ENCODE measurements around the gene IFT27. TPM values are rescaled to one million over a fixed set of nuclear protein-coding genes. Genes with fewer than 3 reads are reported as not detected.
A peak's percentile ranks its signal among the peaks of the same experiment; 100 is the strongest.

Gene IFT27
- total RNA-seq, 1 donor from 2014 or later: 12.0 TPM

DNA sequence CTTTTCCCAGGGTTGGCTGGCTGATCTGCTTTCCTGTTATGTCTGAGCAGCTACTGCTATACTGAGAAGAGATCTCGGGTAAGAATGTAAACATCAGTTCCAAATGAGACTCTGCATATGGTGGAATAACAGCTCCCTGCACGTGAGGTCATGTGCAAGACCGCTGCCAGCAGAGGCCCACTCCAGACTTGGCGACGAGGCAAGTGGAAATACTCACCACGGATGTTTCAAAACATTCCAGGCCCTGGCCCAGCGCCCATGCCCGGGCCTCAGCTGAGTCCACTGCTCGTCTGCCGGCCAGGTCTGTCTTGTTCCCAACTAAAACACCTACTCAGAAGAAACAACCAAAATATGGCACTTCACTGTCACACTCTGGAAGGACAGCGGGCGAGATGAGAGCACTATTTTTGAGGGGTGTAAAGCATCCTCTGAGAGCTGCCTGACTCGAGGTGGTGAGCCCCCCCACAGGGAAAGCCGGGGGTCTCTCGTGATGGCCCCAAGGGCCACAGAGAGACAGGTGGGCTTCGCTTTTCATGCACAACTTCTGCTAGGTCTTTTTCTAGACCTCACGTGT, 13.1 kb downstream of the IFT27 start:
- TF ChIP-seq, protein P1, sequence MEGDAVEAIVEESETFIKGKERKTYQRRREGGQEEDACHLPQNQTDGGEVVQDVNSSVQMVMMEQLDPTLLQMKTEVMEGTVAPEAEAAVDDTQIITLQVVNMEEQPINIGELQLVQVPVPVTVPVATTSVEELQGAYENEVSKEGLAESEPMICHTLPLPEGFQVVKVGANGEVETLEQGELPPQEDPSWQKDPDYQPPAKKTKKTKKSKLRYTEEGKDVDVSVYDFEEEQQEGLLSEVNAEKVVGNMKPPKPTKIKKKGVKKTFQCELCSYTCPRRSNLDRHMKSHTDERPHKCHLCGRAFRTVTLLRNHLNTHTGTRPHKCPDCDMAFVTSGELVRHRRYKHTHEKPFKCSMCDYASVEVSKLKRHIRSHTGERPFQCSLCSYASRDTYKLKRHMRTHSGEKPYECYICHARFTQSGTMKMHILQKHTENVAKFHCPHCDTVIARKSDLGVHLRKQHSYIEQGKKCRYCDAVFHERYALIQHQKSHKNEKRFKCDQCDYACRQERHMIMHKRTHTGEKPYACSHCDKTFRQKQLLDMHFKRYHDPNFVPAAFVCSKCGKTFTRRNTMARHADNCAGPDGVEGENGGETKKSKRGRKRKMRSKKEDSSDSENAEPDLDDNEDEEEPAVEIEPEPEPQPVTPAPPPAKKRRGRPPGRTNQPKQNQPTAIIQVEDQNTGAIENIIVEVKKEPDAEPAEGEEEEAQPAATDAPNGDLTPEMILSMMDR (conservative IDR thresholded peaks at IDR 0.05; ENCODE audit: low read depth, low read length): no peak
- H3K4me3 ChIP-seq (ENCODE audit: low read depth, low read length): no peak overlapping the region
- no peak for DNase-seq (ENCODE audit: low read depth)

DNA sequence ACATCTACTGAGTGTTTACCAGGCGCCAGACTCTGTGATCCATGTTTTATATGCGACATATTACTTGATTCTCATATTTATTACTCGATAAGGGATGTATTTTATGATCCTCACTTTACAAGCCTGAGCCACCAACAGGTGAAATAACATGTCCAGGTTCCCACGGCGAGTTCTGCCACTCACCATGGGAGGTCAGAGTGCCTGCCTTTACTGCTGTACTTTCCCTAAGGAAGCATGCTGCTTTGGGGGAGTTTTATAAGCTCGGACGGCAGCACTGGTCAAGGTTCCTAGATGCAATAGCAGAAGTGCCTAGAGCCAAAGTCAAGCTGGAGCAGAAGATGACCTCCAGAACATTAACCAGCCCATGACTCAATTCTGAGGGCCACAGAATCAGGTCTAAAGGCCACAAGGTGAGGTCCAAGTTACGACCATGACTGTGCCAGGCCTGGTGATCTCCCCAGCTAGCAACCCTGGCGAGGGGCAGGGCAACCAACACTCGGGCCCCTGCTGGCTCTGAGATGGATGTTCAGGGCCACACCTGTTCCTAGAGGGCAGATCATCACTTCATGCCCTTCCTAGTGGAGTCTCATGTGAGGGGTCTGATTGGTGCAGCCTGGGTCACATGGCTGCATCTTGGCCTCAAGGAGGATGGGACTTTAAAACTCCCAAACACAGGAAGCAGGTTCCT, 14.2 kb downstream of the IFT27 start:
- no peak for DNase-seq (ENCODE audit: low read depth)
- TF ChIP-seq, protein P1 (conservative IDR thresholded peaks at IDR 0.05; ENCODE audit: low read depth, low read length): no peak
- no peak overlapping the region for H3K4me3 ChIP-seq (ENCODE audit: low read depth, low read length)

DNA sequence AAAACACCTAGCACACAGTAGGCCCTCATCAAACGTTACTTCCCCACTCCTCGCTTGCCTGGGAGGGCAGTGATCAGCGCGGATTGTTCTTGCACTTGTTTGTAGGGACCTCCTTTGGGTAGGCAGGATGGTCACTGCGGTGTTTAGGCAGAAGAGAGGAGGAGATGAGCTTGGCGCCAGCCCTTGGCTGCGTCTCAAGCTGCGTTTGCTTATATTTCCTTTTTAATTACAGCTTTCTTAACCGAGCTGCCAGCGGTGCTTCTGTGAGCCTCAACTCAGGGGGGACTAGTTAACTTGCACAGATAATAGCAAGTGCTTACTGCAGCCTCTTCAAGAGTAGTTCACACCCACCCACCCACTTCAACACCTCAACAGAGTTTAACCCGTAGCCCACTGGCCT, 15.1 kb downstream of the IFT27 start:
- DNase-seq (ENCODE audit: low read depth): no peak
- H3K4me3 ChIP-seq (ENCODE audit: low read depth, low read length): no peak overlapping the region
- TF ChIP-seq, protein P1 (conservative IDR thresholded peaks at IDR 0.05; ENCODE audit: low read depth, low read length): no peak

DNA sequence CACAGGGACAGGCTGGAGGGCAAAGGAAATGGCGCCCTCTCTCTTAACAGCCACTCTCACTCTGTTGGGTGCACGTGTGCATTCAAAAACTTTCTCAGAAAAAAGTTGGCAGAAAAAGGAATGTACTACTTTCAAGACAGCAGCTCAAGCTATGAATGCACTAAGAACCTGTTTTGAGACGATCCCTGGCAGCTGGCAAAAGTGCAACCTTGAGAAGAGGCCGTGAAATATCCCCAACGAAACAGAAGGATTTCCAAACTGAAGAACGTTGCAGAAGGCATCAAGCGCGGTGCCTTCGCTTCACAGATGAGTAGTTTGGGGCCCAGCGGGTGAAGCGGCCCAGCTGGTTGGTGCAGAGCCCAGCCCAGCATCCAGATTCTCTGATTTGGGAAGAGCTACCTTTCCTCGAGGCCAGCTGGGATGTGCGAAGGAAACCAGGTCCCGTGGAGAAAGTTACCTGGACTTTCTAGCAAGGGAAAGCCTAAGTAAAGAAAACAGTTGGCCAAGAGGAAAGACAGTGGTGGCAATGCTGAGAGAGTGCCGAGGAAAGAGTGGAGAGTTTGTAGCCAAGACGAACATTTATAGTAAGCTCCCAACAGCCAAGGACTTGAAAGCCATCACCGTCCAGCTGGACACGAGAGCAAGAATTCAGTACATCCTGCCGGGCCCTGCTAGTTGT, 16.3 kb downstream of the IFT27 start:
- H3K4me3 ChIP-seq (ENCODE audit: low read depth, low read length): no peak overlapping the region
- TF ChIP-seq, protein P1 (conservative IDR thresholded peaks at IDR 0.05; ENCODE audit: low read depth, low read length): no peak
- no peak for DNase-seq (ENCODE audit: low read depth)

DNA sequence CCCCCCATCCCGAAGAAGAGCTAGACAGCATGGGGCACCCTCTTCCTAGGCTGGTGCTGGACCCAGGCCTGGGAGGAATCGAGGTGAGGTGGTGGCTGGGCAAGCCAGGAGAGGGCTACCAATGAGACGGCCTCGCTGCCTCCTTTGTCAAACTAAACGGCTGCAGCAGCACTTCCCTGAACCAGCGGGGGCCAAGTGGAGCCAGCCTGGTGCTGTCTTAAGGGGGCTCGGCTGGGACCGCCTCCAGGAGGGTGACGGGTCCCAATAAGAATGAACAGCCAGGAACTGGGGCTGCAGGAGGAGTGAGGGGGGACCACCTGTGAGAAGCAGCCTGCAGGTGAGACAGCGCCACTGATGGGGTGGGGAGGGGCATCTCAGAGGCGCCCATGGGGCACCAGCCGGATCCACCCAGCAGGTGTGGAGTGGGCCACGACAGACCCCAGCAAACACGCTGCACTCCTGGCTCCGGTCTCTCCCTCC, 17.1 kb downstream of the IFT27 start:
- DNase-seq (ENCODE audit: low read depth): no peak
- TF ChIP-seq, protein P1 (conservative IDR thresholded peaks at IDR 0.05; ENCODE audit: low read depth, low read length): no peak
- H3K4me3 ChIP-seq (ENCODE audit: low read depth, low read length): no peak overlapping the region

DNA sequence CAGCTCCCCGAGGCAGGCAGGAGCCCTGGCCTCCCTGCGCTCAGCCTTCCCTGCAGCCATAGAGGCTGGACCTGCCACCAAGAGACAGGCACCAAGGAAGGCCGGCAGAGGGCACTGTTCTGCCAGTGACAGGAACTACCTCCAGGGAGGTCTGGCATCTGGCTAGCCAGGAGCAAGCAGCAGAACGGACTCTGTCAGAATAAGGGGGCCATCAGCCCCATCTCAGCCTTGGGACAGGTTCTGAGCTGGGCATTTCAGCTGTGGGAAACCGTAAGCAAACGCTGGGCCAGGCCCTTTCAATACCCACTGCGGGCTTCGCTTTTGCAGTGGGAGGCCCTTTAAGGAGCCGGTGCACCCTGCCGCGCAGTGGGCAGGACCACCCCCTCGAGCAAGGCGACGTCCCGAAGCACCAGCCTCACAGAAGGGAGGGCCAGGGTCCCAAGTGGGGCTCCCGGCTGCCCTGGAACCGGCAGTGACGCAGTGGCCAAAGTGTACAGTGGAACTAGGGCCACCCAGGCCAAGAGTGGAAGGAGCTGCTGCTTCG, 18.2 kb downstream of the IFT27 start:
- DNase-seq (ENCODE audit: low read depth): no peak
- TF ChIP-seq, protein P1 (conservative IDR thresholded peaks at IDR 0.05; ENCODE audit: low read depth, low read length): peak; percentile 78
- H3K4me3 ChIP-seq (ENCODE audit: low read depth, low read length): no peak overlapping the region
